Suprapubic skin (tissue), 4 donors: ENCODE results near the gene IKZF4.

Experiments
- CTCF ChIP-seq, 2 donors: fragments of 200-600 bp in 1 of 2; fragments of 450-650 bp in 1 of 2; sonication (generic) in 1 of 2; IDR thresholded peaks; one replicate each; pipeline ENCODE4 v1.5.1; 2016 to 2019; ENCODE audit warnings: antibody characterized with exemption in 2 of 2, mild to moderate bottlenecking in 1 of 2, moderate library complexity in 1 of 2
- EP300 ChIP-seq: sonication (generic); formaldehyde crosslinking; IDR thresholded peaks from one replicate; pipeline ENCODE4 v1.6.1; 2017; ENCODE audit warnings: antibody characterized with exemption
- POLR2A ChIP-seq, 2 donors: fragments of 450-650 bp; IDR thresholded peaks; one replicate each; pipeline ENCODE4 v1.6.1; 2017; ENCODE audit warnings: antibody characterized with exemption in 2 of 2, mild to moderate bottlenecking in 2 of 2, moderate library complexity in 2 of 2
- POLR2AphosphoS5 ChIP-seq, 3 donors: sonication (generic); formaldehyde crosslinking; IDR thresholded peaks; one replicate each; pipeline ENCODE4 v1.6.1; 2017; ENCODE audit warnings: antibody characterized with exemption in 3 of 3

GRCh38 chr12:56061982-56062381, 41.1 kb downstream of the IKZF4 start:
- TF ChIP-seq CTCF (IDR thresholded peaks at IDR 0.05) (no peak), POLR2AphosphoS5 (IDR thresholded peaks at IDR 0.05) (no peak), POLR2A (IDR thresholded peaks at IDR 0.05) (no peak), EP300 (no peak)
